ENCODE results near the gene MGAT5B.
"Not testable (repeated sequence)": the region's sequence is repeated elsewhere in the genome, so short reads cannot be mapped to it uniquely, and the experiment has no call there.

Gene MGAT5B

GRCh38 chr17:76868176-76868668 lies at the start of gene MGAT5B:
Gene MGAT5B, plus strand, starts transcription at chr17:76868404. Its CDS starts 626 bp downstream, at chr17:76869030.
- peak; percentile 55 to 76 (median 65) for DNase-seq (ENCODE audit: low read depth in 3 of 3)

- DNase-seq (ENCODE audit: low read depth in 3 of 3), result no peak
These were observed 48.2 kb upstream of the MGAT5B start for GRCh38 chr17:76820039-76820438.

GRCh38 chr17:76820561-76820960 lies 47.6 kb upstream of the MGAT5B start:
- no peak for DNase-seq (ENCODE audit: low read depth in 3 of 3)

- DNase-seq (ENCODE audit: low read depth in 3 of 3), result no peak
These were observed 45.9 kb upstream of the MGAT5B start for GRCh38 chr17:76822184-76822778.

GRCh38 chr17:76824093-76824492 lies 44.1 kb upstream of the MGAT5B start:
- DNase-seq (ENCODE audit: low read depth in 3 of 3), result no peak

- no peak for DNase-seq (ENCODE audit: low read depth in 3 of 3)
These were observed 41.7 kb upstream of the MGAT5B start for GRCh38 chr17:76826330-76827068.

- no peak for DNase-seq (ENCODE audit: low read depth in 3 of 3)
These were observed 40.5 kb upstream of the MGAT5B start for GRCh38 chr17:76827736-76828135.

GRCh38 chr17:76830987-76831715 lies 37.1 kb upstream of the MGAT5B start:
- no peak for DNase-seq (ENCODE audit: low read depth in 3 of 3)

GRCh38 chr17:76833034-76833644 lies 35.1 kb upstream of the MGAT5B start:
- DNase-seq (ENCODE audit: low read depth in 3 of 3), result no peak

- DNase-seq (ENCODE audit: low read depth in 3 of 3), result no peak
These were observed 34.5 kb upstream of the MGAT5B start for GRCh38 chr17:76833747-76834146.

- DNase-seq (ENCODE audit: low read depth in 3 of 3), result no peak
These were observed 33.3 kb upstream of the MGAT5B start for GRCh38 chr17:76834870-76835269.

- no peak for DNase-seq (ENCODE audit: low read depth in 3 of 3)
These were observed 27.8 kb upstream of the MGAT5B start for GRCh38 chr17:76840443-76840767.

GRCh38 chr17:76840884-76841775 lies 27.1 kb upstream of the MGAT5B start:
- DNase-seq (ENCODE audit: low read depth in 3 of 3), result no peak

- no peak for DNase-seq (ENCODE audit: low read depth in 3 of 3)
These were observed 26.3 kb upstream of the MGAT5B start for GRCh38 chr17:76841776-76842405.

- DNase-seq (ENCODE audit: low read depth in 3 of 3), result not testable (repeated sequence)
These were observed 25.1 kb upstream of the MGAT5B start for GRCh38 chr17:76843068-76843467.

- no peak for DNase-seq (ENCODE audit: low read depth in 3 of 3)
These were observed 24.3 kb upstream of the MGAT5B start for GRCh38 chr17:76843703-76844484.

GRCh38 chr17:76844485-76844829 lies 23.7 kb upstream of the MGAT5B start:
- DNase-seq (ENCODE audit: low read depth in 3 of 3), result no peak

- no peak for DNase-seq (ENCODE audit: low read depth in 3 of 3)
These were observed 23.4 kb upstream of the MGAT5B start for GRCh38 chr17:76844846-76845245.

- DNase-seq (ENCODE audit: low read depth in 3 of 3), result no peak
These were observed 22.6 kb upstream of the MGAT5B start for GRCh38 chr17:76845541-76846017.

- no peak for DNase-seq (ENCODE audit: low read depth in 3 of 3)
These were observed 21.2 kb upstream of the MGAT5B start for GRCh38 chr17:76847031-76847430.
